Erythroblast (primary cell): ENCODE data around the gene KCND3.

ENCODE experiments used
- DNase-seq, 2 experiments: peaks; one replicate each; lab custom pipeline; 2025; lab: John Stamatoyannopoulos, UW
- GATA1 ChIP-seq: IDR thresholded peaks from 2 replicates; pipeline ENCODE4 v1.6.1; 2011; ENCODE audit warnings: low read depth, mild to moderate bottlenecking, control low read depth, low read length, moderate library complexity
- POLR2A ChIP-seq: IDR thresholded peaks from 2 replicates; pipeline ENCODE4 v1.6.1; 2011; ENCODE audit warnings: mild to moderate bottlenecking, low read length

KCND3 gene

GRCh38 chr1:111989531-111990025, at the start of gene KCND3:
TSS of gene KCND3 (minus strand) at chr1:111989668.
- TF ChIP-seq GATA1 (no peak), POLR2A (no peak)

GRCh38 chr1:112034277-112034676, 44.8 kb upstream of the KCND3 start:
- no peak for TF ChIP-seq POLR2A
- TF ChIP-seq GATA1: no peak
- DNase-seq: no peak

More at GRCh38 chr1:111989531-111990025, at the start of gene KCND3:
- DNase-seq: peak in 1 of 2 experiments; percentile 5

GRCh38 chr1:112033439-112034120, 44.1 kb upstream of the KCND3 start:
- no peak for DNase-seq
- TF ChIP-seq GATA1: no peak
- TF ChIP-seq POLR2A: no peak

GRCh38 chr1:112030157-112030556, 40.7 kb upstream of the KCND3 start:
- DNase-seq: no peak
- no peak for TF ChIP-seq POLR2A
- no peak for TF ChIP-seq GATA1

- no peak for TF ChIP-seq GATA1
- TF ChIP-seq POLR2A: no peak
- no peak for DNase-seq
These were observed 38.2 kb upstream of the KCND3 start for GRCh38 chr1:112027696-112028095.

- TF ChIP-seq POLR2A (no peak), GATA1 (no peak)
- no peak for DNase-seq
These were observed 37.0 kb upstream of the KCND3 start for GRCh38 chr1:112026501-112026900.

- no peak for DNase-seq
- TF ChIP-seq GATA1 (no peak), POLR2A (no peak)
These were observed 36.5 kb upstream of the KCND3 start for GRCh38 chr1:112026016-112026415.

GRCh38 chr1:112021263-112021662, 31.8 kb upstream of the KCND3 start:
- TF ChIP-seq GATA1 (no peak), POLR2A (no peak)
- no peak for DNase-seq

- DNase-seq: no peak
- no peak for TF ChIP-seq GATA1
- no peak for TF ChIP-seq POLR2A
These were observed 27.7 kb upstream of the KCND3 start for GRCh38 chr1:112017183-112017582.

GRCh38 chr1:112012823-112013222, 23.4 kb upstream of the KCND3 start:
- TF ChIP-seq POLR2A (no peak), GATA1 (no peak)
- DNase-seq: no peak

GRCh38 chr1:112011202-112011601, 21.7 kb upstream of the KCND3 start:
- no peak for DNase-seq
- TF ChIP-seq POLR2A (no peak), GATA1 (no peak)

GRCh38 chr1:112007169-112007568, 17.7 kb upstream of the KCND3 start:
- no peak for DNase-seq
- TF ChIP-seq GATA1 (no peak), POLR2A (no peak)

GRCh38 chr1:112006416-112007025, 17.1 kb upstream of the KCND3 start:
- TF ChIP-seq POLR2A (no peak), GATA1 (no peak)
- DNase-seq: no peak

- DNase-seq: no peak
- TF ChIP-seq GATA1 (no peak), POLR2A (no peak)
These were observed 14.6 kb upstream of the KCND3 start for GRCh38 chr1:112004076-112004475.

- DNase-seq: no peak
- TF ChIP-seq POLR2A (no peak), GATA1 (no peak)
These were observed 13.0 kb upstream of the KCND3 start for GRCh38 chr1:112002514-112002913.
